CD4-positive, alpha-beta T cell treated with Interleukin-17A for 4 hours (primary cell): ENCODE data around the gene C9orf57.
"Not testable (repeated sequence)": the region's sequence is repeated elsewhere in the genome, so short reads cannot be mapped to it uniquely, and the experiment has no call there.

Experiments used
- DNase-seq: peaks from one replicate; pipeline ENCODE4 v3.0.0-alpha.2; 2020; ENCODE audit warnings: mixed read lengths

The C9orf57 gene, protein sequence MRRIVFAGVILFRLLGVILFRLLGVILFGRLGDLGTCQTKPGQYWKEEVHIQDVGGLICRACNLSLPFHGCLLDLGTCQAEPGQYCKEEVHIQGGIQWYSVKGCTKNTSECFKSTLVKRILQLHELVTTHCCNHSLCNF

DNA sequence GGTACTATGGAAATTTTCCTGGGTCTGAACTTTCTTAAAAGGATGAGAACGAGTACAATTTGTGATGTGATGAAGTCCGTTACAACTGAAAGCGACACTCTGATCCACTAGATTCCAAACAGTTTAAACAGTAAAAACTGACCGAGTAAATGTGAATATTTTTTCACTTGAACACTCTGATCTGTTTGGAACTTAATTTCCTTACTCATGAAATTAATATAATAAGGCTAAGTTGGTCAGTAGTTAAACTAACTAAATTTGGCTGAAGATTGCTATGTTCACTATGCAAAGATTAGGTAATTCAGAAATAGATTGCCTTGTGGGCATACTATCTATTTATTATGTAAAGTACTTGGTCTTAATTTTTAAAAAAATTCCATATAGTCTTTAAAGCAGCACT, at the start of gene C9orf57:
Gene C9orf57, minus strand, starts transcription at position 101 of the 400 bp plus-strand sequence. CDS start 1,282 bp downstream, outside the sequence.
- no peak for DNase-seq

DNA sequence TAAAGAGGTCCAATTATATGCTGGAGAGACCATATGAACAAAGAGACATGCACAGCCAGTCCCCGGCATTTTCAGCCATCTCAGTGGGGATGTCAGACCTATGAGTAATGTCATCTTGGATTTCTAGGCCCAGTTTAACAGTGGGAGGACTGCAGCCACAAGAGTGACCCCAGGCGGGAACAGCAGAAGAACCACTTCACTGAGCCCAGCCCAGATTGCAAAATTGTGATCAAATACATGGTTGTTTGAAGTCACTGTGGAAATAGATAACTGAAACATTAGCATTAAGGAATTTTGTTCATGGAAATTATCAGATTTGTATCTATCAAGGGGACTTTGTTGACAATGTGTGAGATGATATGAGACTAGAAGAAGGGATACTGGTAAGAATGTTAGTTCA, 42.1 kb upstream of the C9orf57 start:
- no peak for DNase-seq

DNA sequence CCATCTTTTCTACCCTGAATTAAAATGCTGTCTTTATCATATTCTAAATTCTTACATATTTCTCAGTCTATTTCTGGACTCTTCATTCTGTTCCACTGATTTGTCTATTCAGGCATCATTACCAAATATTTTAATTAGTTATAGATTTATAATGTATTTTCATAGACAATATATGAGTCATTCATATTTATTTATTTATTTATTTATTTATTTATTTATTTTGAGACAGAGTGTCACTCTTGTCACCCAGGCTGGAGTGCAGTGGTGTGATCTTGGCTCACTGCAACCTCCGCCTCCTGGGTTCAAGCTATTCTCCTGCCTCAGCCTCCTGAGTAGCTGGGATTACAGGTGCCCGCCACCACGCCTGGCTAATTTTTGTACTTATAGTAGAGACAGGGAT, 35.1 kb upstream of the C9orf57 start:
- not testable (repeated sequence) for DNase-seq

DNA sequence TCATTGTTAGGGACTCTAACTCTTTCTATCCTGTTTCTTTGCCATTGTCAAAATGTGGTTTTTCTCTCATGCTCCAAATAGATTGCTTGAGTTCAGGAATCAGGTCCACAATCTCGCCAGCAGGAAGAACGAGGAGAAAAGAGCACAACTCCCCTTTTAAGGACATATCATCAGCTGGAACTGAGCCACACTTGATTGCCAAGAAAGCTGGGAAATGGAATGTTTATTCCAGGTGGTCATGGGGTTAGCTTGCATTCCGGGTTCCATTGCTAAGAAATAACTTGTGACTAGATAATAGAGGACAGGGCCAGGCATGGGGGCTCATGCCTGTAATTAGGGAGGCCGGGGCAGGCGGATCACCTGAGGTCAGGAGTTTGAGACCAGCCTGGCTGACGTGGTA, 32.4 kb upstream of the C9orf57 start:
- DNase-seq = no peak

DNA sequence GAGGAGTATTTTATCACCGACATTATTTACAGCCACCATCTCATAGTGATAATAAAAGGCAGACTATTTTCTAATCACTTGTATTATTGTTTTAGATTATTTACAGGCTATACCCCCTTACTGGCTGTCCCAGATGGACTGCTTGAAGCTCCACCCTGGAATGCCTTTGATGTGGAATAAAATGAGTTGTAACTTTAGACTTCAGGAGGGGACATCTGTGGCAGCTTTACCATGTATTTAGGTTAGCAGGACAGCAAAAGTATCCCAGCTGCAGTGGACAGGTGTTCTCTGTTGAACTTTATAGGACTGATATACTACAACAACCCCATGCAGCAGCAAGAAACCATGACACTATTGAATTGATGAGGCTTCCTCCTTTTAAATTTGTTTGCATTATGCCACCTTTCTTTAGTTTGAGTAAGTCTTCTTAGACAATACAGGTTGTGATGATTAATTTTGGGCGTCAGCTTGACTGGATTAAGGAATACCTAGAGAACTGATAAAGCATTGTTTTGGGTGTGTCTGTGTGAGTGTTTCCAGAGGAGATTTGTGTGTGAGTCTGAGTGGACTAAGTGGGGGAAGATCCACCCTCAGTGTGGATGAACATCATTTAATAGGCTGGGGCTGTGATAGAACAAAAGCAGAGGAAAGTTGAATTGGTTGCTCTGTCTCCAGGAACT, 29.2 kb upstream of the C9orf57 start:
- DNase-seq = no peak

DNA sequence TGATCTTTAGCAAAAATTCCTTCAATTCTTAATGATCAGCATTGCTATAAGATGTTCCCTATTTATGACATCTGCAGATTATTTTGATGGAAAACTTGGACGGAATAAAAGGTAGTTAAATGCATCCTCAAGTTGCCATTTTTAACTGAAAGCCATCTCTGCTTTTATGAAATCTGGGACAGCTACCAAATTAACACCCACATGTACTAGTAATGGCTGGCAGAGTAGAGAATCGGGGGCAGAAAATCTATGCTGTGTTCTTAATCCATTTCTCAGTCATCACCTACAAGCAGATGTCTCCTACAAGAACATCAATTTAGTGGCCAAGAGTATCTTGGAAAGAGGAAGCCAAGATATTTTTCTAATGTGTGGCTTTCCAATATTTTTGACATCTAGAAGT, 22.1 kb upstream of the C9orf57 start:
- no peak for DNase-seq

DNA sequence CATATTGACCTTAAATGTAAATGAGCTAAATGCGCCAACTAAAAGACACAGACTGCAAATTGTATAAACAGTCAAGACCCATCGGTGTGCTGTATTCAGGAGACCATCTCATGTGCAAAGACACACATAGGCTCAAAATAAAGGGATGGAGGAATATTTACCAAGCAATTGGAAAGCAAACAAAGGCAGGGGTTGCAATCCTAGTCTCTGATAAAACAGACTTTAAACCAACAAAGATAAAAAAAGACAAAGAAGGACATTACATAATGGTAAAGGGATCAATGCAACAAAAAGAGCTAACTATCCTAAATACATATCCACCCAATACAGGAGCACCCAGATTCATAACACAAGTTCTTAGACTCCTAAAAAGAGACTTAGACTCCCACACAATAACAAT, 14.3 kb upstream of the C9orf57 start:
- not testable (repeated sequence) for DNase-seq

DNA sequence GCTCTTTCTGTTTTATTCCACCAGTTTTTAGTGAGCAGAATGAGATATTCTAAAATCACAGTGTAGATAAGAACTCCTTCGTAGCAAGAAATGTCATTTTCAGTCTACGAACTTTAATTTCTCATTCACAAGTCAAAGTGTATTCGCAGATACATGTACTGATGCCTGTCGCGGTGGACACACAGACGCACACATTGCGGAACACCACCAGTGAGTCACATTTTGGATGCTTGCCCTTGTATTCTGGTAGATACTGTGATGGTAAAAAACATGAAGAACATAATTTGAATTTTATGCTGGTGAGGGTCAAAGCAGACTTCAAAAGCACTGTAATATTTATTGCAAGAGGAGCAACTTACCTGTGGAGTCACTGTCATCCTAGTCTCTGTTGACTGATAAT, 4.7 kb upstream of the C9orf57 start:
- no peak for DNase-seq

DNA sequence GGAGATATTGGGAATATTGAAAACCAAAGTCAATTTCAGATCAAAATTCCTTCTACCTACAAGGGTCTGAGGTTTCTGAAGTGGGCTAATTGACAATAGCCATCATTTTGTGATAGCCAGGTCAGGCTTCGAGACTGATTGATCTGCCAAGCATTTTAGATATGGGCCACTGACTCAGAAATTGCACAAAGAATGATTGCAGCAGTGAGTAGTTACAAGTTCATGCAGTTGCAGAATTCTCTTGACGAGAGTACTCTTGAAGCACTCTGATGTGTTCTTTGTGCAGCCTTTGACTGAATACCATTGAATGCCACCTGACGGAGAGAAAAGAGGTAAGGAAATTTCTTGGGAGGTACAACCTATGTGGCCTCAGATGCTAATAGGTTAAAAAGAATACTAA, 8.3 kb downstream of the C9orf57 start:
- no peak for DNase-seq

DNA sequence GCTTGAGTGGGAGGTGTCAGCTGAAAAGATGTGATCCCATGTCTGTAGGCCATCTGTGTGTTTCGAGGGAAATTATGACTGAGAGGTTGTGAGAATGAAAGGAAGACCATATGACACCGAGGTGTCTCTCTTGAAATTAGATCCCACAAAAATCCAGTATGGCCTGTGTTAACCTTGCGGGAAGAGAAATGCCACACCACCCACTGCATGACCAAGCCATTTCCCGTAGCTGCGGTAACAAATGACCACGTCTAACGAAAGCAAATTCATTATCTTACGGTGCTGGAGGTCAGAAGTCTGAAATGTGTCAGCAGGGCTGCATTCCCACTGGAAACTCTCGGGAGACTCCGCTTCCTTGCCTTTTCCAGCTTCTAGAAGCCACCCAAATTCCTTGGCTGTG, 11.6 kb downstream of the C9orf57 start:
- DNase-seq = no peak

DNA sequence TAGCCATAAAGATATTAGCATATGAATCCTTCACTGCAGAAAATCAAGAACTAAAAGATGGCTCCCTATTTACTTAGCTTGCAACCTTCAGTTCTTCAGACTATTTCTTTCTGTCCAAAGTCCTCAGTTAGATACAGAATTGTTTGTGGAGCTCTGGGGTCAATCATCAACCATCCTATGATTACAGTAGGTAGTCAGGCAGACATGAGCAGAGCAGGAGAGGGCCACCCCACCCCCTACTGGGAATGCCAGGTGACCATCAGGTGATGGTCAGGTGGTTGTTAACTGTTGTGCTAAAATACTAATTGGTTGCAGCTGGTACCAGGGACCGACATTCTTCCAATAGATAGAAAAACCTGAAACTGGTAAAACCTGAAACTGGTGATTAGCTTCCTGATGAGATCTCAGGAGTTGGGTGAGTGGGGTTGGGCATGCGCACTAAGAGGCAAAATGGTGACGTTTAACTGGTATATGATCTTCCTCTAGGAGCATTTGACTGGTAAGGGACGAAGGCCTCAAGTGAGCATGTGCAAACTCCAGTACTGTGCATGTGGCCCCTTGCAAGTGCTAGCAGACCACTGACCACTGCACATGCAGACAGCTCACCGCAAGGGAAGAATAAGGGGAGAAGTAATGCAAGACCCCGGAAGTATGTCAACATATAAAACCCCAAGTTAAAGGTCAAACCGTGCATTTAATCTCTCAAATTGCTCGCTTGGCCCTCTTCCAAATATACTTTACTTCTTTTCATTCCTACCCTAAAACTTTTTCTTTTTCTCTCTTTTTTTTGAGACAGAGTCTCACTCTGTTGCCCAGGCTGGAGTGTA, 13.6 kb downstream of the C9orf57 start:
- DNase-seq = no peak

DNA sequence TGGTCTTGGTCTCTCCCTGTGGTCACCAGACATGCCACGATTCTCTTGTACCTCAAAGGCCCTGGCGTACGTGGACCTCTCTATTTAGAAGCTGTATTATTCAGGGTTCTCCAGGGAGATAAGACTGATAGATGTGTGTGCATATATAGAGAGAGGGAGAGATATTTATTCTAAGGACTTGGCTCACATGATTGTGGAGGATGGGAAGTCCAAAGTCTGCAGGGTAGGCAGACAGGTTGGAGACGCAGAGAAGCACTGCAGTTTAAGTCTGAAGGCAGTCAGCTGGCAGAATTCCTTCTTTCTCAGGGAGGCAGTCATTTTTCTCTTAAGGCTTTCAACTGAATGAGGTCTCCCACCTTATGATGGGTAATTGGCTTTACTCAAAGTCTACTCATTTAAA, 16.3 kb downstream of the C9orf57 start:
- DNase-seq = no peak

DNA sequence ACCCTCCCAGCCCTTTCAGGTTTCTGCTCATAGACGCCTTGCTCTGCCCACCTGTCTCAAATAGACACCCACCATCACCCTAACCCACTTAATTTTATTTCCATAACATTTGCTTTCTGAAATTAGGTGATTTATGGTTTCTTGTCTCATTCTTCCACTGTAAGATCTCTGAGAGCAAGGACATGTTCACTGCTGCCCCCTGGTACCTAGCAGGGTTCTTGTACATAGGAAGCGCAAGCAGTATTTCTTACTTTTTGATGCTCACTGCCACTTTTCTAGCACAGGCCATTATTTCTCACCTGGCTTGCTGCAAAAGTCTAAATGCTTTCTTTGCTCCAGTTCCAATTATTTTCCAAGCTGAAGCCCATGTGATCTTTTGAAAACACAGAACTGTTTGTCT, 16.8 kb downstream of the C9orf57 start:
- DNase-seq = no peak

DNA sequence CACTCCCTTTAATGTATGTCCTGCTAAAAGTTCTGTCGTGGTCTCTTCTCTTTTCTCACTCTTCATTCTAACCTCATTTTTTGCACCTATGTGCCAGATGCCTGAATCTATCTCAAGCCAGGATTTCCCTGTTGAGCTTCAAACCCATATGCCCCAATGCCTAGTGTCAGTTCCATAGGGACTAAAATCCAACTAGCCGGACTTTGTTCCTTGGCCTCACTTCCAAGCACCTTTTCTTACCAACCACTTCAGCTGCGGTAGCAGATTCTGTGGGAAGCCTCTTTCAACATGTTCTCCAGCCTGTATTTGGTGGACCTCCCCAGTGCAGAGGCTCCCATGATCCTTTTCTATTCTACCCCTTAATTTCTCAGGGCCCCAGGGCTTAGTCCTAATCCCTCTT, 17.5 kb downstream of the C9orf57 start:
- DNase-seq = no peak

DNA sequence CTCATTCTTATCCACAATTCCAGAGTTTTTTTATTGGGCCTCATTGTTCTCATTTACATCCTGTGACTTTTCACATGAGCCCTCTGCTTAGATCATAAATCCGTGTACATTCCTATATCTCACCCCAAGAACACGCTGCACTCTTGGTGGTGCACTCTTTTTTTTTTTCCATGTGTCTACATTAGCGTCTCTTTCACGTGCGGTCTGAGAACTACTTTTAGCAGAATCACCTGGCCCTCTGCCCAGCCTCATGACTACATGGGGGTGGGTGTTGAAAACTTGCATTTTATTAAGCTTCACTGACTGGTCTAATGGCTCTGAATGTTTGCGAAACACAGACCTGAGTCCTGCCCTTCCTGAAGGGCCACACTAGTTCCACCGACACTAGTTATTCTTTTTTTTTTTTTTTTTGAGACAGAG, 18.6 kb downstream of the C9orf57 start:
- no peak for DNase-seq

DNA sequence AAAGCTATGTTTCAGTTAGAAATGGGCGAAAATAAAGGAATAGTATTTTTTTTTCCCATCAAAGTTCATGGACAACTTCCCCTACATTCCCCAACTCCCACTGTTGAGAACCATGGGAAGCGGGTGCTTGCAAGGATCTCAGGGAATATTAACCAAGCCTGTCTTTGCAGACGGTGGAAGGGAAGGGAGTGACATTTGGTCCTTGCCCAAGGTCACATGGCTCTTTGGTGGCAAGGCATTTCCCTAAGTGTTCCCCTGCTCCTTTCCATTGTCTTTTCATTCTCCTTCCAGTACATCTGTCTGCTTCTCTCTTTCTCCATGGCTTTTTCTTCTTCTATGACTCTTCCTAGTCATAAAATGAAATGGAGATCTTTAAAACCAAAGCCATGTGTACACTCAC, 19.0 kb downstream of the C9orf57 start:
- no peak for DNase-seq

DNA sequence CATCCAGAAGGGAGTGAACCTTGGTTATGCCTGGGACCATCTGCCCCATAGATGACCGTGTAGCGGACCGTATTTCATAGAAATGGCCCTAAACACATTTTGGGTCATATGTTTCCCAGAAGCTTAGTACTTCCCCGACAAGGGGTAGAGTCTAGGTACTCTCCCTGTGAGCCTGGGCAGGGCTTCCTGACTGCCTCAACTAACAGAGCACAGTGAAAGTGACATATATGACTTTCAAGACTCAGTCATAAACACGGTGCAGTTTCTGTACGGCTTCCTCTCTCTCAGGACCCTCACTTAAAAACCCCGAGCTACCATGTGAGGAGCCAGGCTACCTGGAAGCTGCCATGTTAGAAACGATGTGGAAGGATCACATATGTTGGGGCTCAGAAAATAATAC, 20.9 kb downstream of the C9orf57 start:
- DNase-seq = no peak

DNA sequence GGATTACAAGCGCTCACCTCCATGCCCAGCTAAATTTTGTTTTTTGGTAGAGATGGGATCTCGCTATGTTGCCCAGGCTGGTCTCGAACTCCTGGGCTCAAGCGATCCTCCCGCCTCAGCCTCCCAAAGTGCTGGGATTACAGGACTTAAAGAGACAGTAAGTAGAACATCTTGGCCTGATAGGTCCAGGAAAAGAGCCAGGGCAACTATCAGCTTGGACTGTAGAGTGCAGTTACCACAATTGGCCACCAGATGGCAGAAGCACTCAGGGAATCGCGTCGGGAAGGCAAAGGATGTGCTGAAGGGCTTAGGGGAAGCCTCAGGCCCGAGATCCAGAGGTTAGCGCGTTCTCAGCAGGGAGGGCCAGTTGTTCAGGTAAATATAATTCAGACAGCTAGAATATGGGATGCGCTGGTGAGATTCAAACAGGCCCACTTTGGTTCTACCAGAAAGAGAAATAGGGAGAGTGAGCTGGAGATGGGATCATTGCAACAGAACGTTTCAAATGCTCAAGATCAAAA, 21.5 kb downstream of the C9orf57 start:
- DNase-seq = peak; percentile 72

DNA sequence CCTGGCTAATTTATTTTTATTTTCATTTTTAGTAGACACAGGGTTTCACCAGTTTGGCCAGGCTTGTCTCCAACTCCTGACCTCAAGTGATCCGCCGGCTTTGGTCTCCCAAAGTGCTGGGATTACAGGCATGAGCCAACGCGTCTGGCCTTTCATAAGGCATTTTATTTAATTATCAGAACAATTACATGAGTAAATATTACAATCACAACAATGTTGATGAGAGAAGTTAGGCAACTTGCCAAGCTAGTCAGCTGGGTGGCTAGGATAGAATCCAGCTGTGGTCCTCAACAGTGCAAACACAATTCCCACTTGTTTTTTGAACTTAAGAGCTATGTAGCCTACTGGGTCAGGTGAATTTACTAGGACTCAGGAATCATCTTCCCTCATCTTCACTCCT, 22.0 kb downstream of the C9orf57 start:
- no peak for DNase-seq

DNA sequence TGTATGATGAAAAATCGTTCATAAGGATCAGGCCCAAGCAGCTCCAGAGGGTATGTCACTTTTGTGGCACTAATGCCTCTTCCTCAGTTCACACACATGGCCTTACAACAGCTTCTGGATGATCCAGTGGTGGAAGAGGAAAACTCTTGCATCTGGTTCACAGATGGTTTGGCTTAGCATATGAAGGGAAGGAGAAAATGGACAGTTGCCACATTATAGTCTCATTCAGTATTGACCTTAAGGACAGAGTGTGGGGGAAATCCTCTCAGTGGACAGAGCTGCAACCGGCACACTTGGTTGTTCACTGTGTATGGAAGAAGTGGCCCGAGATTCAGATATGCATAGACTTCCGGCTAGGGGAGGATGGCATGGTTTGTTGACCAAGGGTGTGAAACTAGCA, 22.8 kb downstream of the C9orf57 start:
- no peak for DNase-seq

DNA sequence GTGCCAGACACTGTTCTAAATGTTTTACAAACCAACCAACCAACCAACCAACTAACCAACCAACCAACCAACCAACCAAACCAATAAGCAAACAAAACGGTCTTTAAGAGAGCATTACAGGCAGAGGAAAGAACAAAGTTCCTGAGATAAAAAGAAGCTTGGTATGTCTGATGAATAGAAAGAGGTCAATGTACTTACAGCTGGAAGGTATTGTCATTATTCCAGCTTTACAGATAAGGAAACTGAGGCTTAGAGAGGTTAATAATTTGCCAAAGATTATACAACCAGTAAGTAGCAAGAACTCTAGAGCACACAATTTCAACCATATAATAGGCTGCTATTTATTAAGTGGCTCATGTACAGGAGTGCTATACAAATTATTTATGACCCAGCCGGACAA, 29.6 kb downstream of the C9orf57 start:
- DNase-seq = no peak

DNA sequence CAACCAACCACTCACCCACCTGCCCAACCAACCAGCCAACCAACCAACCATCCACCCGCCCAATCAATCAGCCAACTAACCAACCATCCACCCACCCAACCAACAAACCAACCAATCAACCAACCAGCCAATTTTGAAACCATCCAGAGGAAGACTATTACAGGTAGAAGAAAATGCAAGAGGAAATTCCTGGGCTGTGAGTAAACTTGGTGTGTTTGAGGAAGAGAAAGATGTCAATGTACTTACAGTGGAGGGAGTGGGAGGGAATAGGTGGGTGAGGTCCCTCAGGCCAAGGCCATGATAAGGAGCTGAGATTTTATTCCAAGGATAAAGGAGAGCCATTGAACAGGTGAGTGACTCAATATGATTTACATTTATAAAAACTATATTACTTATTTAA, 30.4 kb downstream of the C9orf57 start:
- no peak for DNase-seq

DNA sequence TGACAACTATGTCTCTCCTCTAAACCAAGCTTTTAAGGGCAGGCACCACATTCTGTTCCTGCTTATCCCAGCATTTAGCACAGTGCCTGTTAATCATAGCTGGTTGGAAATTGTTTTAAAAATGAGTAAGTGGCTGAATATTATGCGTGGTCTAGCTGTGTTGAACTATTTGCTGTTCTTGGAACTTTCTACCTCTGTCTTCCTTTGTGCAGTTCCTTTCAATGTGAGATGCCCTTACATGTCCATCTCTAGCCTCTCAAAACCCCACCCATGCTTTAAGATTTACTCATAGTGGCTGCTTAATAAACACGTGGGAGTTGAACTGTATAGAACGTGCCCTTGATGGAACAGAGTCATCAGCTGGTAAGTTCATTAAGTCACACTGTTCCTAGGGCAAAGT, 34.5 kb downstream of the C9orf57 start:
- DNase-seq = no peak

DNA sequence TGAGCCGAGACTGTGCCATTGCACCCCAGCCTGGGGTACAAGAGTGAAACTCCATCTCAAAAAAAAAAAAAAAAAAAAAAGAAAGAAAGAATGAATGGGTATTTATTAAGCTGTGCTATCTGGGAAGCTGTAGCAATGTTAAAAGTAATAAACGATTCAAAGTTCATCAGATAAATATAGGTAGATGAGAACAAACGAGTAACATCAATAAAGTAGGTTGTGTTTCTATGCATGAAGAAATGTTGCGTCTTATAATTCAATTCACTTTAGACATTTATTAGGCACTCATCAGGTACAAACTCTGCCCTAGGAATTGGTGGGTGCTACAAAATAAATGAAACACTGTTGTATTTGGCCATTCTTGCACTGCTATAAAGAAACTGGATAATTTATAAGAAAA, 36.8 kb downstream of the C9orf57 start:
- no peak for DNase-seq
